ENCODE measurements around the gene LARP1.

LARP1 gene

DNA sequence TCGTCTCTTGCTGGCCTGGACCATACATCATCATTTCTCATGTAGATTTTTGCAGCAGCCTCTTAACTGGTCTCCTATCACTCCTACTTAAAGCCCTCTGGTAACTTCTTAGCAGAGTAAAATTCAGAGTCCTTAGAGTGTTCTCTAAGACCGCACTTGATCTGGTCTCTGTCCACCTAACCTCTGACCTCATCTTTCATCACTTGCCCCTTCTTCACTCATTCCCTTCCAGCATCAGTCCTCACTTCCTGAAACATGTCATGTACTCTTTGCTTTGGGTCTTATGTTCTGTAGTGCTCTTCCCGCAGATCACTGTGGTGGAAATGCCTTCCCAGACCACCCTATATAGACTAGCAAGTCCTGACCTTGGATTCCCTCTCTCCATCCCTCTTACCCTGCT is 9.8 kb downstream of the LARP1 start:
- DNase-seq, result no peak

- DNase-seq, result no peak
Observed at GRCh38 chr5:154765396-154765925, 10.3 kb downstream of the LARP1 start.

DNA sequence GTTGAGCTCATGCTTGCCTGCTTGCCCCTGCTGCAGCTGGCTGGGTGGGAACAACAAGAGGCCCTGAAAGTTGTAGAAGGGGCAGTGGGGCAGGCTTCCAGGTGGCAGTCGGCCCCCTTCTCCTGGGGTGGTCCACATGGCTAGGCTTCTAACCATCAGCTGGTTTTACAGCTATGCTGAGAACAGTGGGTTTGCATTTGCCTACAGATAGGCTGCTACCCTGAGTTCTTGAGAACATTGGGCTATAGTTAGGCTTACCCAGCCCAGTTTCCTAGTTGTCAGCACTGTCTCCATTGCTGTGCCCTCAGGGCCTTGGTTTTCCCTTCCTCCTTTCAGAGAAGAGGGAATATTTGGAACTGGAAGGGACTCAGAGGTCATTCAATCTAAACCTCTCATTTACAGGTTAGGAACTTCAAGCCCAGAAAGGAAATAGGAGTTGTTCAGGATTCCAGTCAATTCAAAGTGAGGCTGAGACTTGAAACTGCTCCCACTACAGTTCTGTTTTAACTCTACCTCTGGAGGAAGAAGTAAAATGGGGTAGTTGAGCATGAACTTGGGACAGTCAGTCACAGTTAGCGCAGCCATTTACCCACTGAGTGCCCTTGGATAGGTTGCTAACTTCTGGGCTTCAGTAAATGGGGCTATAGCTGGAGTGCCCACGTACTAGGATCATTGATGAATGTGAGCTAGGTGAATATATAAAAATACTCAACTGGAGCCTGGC is 11.5 kb downstream of the LARP1 start:
- DNase-seq, result no peak

GRCh38 chr5:154767576-154767975 is 12.4 kb downstream of the LARP1 start:
- no peak for DNase-seq

DNA sequence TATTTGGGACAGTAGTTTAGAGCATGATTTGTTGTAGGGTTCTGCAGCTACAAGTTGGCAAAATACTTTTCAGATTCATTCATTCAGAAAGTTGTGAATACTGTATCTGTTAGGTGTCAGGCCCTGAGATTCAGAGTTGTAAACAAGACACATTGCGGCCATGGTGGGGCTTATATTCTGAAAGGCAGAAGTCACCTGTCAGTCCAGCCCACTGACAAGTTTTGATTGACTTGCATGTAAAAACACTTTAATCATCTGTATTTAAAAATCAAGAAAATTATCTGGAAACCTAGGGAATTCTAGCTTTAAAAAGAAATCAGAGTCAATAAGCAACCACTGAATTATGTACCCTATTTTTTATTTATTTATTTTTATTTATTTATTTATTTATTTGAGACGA is 13.0 kb downstream of the LARP1 start:
- DNase-seq, result no peak

- DNase-seq, result no peak
Observed at GRCh38 chr5:154770111-154770510, 14.9 kb downstream of the LARP1 start.

GRCh38 chr5:154771383-154771901 is 16.3 kb downstream of the LARP1 start:
- DNase-seq, result no peak

DNA sequence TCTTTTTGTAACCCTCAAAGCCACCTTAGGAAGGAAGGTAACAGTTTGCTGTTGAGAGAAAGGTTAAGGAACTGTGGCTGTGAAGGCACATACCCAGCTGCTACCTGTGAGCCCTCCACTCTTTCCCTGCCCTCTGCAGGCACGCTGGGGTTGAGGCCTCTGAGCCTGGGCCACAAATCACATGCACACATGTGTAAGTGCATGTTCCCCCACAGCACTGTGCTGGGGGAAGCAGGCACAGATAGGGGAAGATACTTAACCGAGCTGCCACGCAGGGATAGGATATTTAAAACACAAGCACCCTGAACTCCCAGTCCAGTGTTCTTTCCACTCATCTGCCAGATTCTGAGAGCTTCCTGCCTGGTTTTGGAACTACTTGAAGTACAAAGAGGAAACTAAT is 18.1 kb downstream of the LARP1 start:
- DNase-seq, result no peak

GRCh38 chr5:154776167-154776566 is 21.0 kb downstream of the LARP1 start:
- no peak for DNase-seq

GRCh38 chr5:154778534-154778933 is 23.4 kb downstream of the LARP1 start:
- DNase-seq, result no peak

GRCh38 chr5:154779105-154779504 is 23.9 kb downstream of the LARP1 start:
- DNase-seq, result no peak

DNA sequence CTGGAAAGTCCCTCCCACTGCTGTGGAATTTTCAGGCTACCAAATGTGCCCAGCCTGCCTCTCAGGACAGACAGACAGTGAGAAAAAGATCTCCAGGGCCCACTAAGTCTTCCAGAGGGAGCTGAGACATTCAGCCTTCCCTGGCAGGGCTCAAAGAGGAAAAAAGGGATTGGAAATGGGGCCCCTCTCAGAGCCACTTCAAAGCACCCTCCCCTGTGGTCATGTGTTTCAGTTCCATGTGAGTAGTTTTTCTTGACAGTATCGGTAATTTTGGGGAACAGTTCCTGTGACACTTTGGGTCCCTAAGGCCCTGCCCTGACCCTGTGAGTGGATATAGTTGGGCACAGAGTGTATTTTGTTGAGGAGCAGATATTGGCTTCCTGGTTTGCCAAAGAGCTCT is 25.0 kb downstream of the LARP1 start:
- DNase-seq, result no peak

DNA sequence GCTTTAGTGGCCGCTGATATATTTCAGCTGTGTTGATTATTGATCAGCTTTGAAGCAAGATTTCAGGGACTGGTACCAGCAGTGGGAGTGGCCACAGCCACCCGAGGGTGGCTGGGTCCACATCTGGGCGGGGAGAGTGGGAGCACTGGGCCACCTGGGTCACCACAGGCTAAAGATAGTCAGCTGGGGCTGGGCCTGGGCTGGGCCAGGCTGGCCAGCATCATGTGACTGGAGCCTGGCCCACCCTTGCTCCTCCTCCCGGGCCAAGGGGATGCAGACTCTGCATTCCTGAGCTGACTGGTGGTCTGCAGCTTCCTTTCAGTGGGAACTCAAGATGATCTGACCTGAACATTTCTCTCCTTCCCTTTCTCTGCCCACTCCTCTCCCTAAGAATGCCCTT is 27.1 kb downstream of the LARP1 start:
- no peak for DNase-seq

DNA sequence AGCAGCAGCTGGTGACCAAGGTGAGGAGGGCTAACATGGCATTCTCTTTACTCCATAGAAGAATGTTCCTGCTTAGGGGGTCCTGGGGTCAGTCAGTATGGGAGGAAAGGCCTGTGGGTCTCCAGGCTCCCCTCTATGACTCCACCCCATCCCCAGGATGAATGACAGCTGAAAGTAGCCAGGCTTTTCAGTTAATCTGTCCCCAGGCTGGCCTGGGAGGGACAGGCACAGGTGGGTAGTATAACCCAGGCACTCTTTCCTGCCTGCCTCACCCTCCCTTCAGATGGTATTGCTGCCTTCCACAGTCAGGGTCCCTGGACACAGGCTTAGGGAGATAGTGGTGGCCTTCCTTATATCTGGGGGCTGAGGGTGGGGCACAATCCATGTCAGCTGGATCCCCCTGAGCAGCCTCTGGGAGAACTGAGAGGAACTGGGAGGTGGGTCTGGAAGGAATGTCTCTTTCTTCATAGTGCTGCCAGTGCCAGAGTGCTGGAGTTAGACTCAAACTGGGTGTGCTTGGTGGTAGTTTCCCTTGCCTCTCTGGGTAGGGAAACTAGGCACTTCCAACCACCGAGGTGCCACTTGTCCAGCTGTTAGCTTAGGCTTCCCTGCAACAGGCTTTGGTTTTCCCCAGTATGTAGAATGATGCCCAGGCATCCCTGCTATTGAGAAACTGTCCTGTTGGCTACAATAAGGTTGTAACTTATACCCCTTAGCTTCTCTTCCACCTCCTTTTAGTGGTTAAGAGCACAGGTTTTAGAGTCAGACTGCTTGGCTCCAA is 27.8 kb downstream of the LARP1 start:
- no peak for DNase-seq

GRCh38 chr5:154783774-154784460 is 28.7 kb downstream of the LARP1 start:
- no peak for DNase-seq

- DNase-seq, result no peak
Observed at GRCh38 chr5:154784856-154785255, 29.7 kb downstream of the LARP1 start.

DNA sequence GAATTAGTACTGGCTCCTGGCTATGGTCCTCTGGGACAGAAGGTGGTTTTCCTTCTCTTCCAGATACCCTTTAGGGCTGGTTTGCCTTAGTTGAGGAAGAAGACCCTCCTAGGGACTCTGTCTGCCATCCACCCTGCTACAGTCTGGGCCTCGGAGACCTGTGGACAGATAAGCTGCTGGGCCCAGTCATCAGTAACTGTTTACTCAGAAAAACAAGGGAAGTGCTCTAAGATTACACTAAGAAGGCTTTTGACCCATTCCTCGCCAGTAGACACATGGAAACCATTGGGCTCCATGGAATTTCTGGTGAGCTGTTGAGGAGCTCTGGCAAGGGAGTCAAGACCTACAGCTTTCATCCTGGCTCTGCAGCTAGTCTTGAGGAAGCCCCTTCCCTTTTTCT is 31.2 kb downstream of the LARP1 start:
- DNase-seq, result no peak

DNA sequence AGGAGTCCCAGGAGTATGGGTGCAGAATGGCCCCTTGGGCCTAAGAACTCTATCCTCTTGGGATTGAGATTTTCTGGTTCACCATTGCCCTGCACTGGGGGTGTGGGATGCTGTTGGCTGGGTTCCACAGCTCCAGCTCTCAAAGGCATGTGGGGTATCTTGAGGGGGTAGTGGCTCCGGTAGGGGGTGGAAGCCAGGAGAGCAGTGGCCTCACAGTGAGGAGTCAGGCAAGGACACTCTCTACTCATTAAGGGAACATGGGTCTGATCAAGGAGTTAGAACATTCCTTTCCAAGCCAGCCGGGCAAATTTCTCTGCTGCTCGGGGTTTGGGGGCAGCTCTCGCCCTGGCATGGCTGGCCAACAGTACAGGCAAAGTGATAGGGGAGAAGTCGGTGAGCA is 33.0 kb downstream of the LARP1 start:
- DNase-seq, result no peak

DNA sequence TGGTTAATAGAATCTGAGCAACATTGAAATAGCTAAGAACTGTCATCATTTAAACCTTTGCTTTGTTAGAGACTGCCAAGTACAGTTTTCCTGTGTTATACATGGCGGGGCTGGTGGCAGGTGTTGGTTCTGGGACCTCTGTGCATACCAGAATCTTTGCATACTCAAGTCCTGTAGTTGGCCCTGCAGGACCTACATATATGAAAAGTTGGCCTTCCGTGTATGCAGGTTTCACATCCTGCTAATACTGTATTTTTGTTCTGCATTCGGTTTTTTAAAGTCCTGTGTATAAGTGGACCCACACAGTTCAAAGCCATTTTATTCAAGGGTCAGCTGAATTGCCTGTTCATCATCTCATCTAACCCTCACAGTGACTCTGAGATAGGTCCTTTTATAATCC is 36.4 kb downstream of the LARP1 start:
- no peak for DNase-seq

- DNase-seq, result no peak
Observed at GRCh38 chr5:154793599-154794524, 38.7 kb downstream of the LARP1 start.

DNA sequence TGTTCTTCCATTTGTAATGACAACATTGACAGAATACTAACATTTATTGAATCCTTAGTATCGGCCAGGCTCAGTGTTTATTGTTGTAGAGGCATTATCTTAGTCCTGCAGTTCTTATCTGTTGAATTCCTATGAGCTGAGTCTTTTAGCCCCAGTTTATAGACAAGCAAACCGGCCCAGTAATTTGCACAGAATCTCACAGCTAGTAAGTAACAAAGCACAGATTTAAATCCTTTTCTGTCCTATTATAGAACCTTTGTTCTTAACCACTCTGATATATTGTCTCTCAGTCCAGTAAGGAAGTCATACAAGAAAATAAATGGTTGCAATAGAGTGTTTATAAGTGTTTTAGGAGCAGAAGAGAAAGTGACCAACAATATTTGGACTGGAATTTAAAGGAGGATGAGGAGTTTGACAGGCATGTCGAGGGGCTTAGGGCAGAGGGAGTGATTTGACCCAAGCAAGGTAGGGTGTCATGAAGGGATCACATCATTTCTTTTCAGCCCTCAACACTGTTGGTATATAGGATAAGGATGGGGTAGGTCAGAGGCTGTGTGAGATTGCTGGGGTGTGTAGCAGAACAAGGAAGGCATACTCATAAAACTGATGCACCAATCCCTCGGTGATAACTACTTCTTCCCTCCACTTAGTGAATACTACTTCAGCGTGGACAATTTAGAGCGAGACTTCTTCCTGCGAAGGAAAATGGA is 39.5 kb downstream of the LARP1 start:
- DNase-seq, result no peak

GRCh38 chr5:154795235-154795596 is 40.0 kb downstream of the LARP1 start:
- no peak for DNase-seq
